Measurements from ENCODE around the gene PIK3AP1.

DNA sequence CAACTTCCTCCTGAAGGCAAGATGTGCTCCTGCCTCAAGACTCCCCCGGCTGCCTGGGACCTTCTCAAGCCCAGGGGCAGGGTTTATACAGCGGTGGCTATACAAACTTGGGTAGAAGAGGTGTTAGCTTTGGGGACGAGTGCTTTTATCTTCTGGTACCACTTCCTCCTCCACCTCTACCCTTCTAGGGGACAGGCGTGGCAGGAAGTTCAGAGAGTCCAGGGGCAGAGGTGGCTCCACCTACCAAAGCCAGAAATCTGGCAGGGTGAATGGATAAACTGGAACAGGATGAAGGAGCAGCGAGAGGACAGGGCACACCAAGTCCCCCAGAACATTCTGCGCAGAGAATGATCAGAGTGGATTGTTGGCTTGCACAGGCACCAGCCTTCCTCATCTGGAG, 109.5 kb downstream of the PIK3AP1 start:
- no peak for TF ChIP-seq EZH2phosphoT487 (IDR thresholded peaks at IDR 0.05; ENCODE audit: insufficient read depth, low read depth)
- no peak for TF ChIP-seq EZH2 (IDR thresholded peaks at IDR 0.05; ENCODE audit: insufficient read depth, poor library complexity, severe bottlenecking)
